ENCODE data around the gene PEMT. TPM values are rescaled to one million over a fixed set of nuclear protein-coding genes. Genes with fewer than 3 reads are reported as not detected.

The PEMT gene
- total and polyA plus RNA-seq, 2 of the 8 experiments (the other 6 are each of a cell fraction or from before 2014, with no cell fraction given), result 42.0 to 118 TPM

- Histone ChIP-seq H3K4me2 (ENCODE audit: insufficient read depth in 1 of 2, low read depth in 2 of 2, low read length in 2 of 2) (no peak overlapping the region), H2BK15ac (ENCODE audit: low read length) (no peak overlapping the region), H3K56ac (replicated peaks; ENCODE audit: insufficient read length, low read depth, low read length) (no peak overlapping the region), H3K4ac (replicated peaks; ENCODE audit: insufficient read length, low read depth, low read length) (no peak overlapping the region), H2AK5ac (ENCODE audit: low read depth, low read length) (no peak overlapping the region), H2AFZ (ENCODE audit: low read length) (no peak overlapping the region), H3K27me3 (replicated peaks in 1 of 4; ENCODE audit: control insufficient read depth in 3 of 4, extremely low read depth in 1 of 4, insufficient read depth in 3 of 4, low read length in 3 of 4) (no peaks in the 10 kb centered on the region), H3K4me1 (replicated peaks in 1 of 4; ENCODE audit: control insufficient read depth in 3 of 4, insufficient read depth in 4 of 4, low read length in 3 of 4) (0 out of 7 replicates have a peak, but pooled peaks cover 0 to 4% (median 0%) of the 10 kb centered on the region in 4 experiments), H4K5ac (ENCODE audit: insufficient read length, low read depth, low read length) (no peak overlapping the region), H2BK20ac (ENCODE audit: low read length) (no peak overlapping the region), H2BK5ac (ENCODE audit: low read depth, low read length) (no peak overlapping the region), H4K8ac (ENCODE audit: extremely low read depth, insufficient read depth, low read length) (no peak overlapping the region; the same call in 1 of the 2 replicates), H3K36me3 (ENCODE audit: control insufficient read depth in 2 of 4, insufficient read depth in 4 of 4, low read length in 3 of 4) (no peaks in the 10 kb centered on the region), H3K4me3 (ENCODE audit: extremely low read depth in 1 of 4, insufficient read depth in 2 of 4, low read depth in 3 of 4, low read length in 4 of 4) (no peak overlapping the region), H3K14ac (ENCODE audit: insufficient read length) (no peak overlapping the region), H3K9me3 (ENCODE audit: insufficient read depth in 2 of 2, low read depth in 1 of 2, low read length in 1 of 2) (no peaks in the 10 kb centered on the region), H3K79me2 (ENCODE audit: control insufficient read depth in 1 of 2, insufficient read depth in 2 of 2, low read length in 2 of 2) (no peaks in the 10 kb centered on the region), H3K18ac (ENCODE audit: extremely low read depth, low read length) (no peak overlapping the region), H2BK120ac (replicated peaks; ENCODE audit: low read depth, low read length) (no peak overlapping the region), H3K27ac (ENCODE audit: low read depth, low read length) (no peak overlapping the region), H3K79me1 (ENCODE audit: low read depth, low read length) (no peaks in the 10 kb centered on the region; the same call in none of the 2 replicates), H4K20me1 (replicated peaks in 1 of 2; ENCODE audit: control insufficient read depth in 1 of 2, insufficient read depth in 2 of 2, low read length in 2 of 2) (no peaks in the 10 kb centered on the region), H3K9ac (replicated peaks in 1 of 4; ENCODE audit: extremely low read depth in 1 of 4, low read depth in 3 of 4, low read length in 3 of 4) (no peak overlapping the region), H3K23me2 (ENCODE audit: low read depth, low read length) (no peaks in the 10 kb centered on the region), H3K23ac (ENCODE audit: insufficient read length) (no peak overlapping the region), H2BK12ac (ENCODE audit: low read depth, low read length) (no peak overlapping the region), H4K91ac (replicated peaks; ENCODE audit: insufficient read length, low read length) (no peak overlapping the region)
- 78% methylated on average over 2 of the region's 2 CpGs; no CpG with 5 or more reads in 1 of the 2 experiments for WGBS, 2 experiments (ENCODE audit: extremely low coverage in 1 of 2, insufficient coverage in 1 of 2, insufficient read length in 1 of 2, insufficient replicate concordance in 2 of 2, low coverage in 1 of 2, low lambda C conversion rate in 2 of 2, missing lambda C conversion rate in 1 of 2)
- no peak for FAIRE-seq
- TF ChIP-seq CHD2 (IDR thresholded peaks at IDR 0.05; ENCODE audit: low read length) (no peak), TEAD4 (IDR thresholded peaks at IDR 0.05; ENCODE audit: low read depth, low read length) (no peak), RFX5 (IDR thresholded peaks at IDR 0.05; ENCODE audit: borderline replicate concordance, low read depth, low read length) (no peak), MAFK (IDR thresholded peaks at IDR 0.05; ENCODE audit: low read depth, low read length) (no peak), FOSL1 (IDR thresholded peaks at IDR 0.05; ENCODE audit: insufficient read depth, low read depth, low read length) (no peak), KDM4A (IDR thresholded peaks at IDR 0.05; ENCODE audit: low read depth, low read length, severe bottlenecking) (no peak), SP2 (IDR thresholded peaks at IDR 0.05; ENCODE audit: low read length) (no peak), TCF12 (IDR thresholded peaks at IDR 0.05; ENCODE audit: low read depth, low read length) (no peak), CREB1 (IDR thresholded peaks at IDR 0.05) (no peak), SRF (IDR thresholded peaks at IDR 0.05; ENCODE audit: low read depth, low read length) (no peak)
- ChIA-PET CTCF (ENCODE audit: partially characterized antibody) (interaction anchor here (0.6 to 1.8 kb wide), 6 partner anchors 13 to 169 kb away, joined by 3 to 7 read pairs (median 3); no protein-coding TSS in a partner anchor), POLR2A (ENCODE audit: partially characterized antibody) (interaction anchor here (0.6 to 1.0 kb wide), 4 partner anchors 9 to 153 kb away, joined by 3 read pairs; no protein-coding TSS in a partner anchor)
- DNase-seq (ENCODE audit: low read depth in 1 of 2, low spot score in 2 of 2), result no peak
These were observed 6.5 kb upstream of the PEMT start for GRCh38 chr17:17598003-17598402.

All from H1 (cell line).